WI38 (cell line): ENCODE measurements around the gene THOC1.
A peak's percentile ranks its signal among the peaks of the same experiment; 100 is the strongest.
"Not testable (repeated sequence)": the region's sequence is repeated elsewhere in the genome, so short reads cannot be mapped to it uniquely, and the experiment has no call there.

ENCODE experiments used
- H3K4me3 ChIP-seq: 2 replicates; pipeline ENCODE4 v1.5.1; 2011; ENCODE audit warnings: low read depth, mild to moderate bottlenecking, control low read depth, low read length
- TF ChIP-seq, protein P1 (sequence below): IDR thresholded peaks from 2 replicates; pipeline ENCODE4 v1.5.1; 2012; ENCODE audit warnings: low read depth, mild to moderate bottlenecking, control low read depth, low read length

THOC1 gene

DNA sequence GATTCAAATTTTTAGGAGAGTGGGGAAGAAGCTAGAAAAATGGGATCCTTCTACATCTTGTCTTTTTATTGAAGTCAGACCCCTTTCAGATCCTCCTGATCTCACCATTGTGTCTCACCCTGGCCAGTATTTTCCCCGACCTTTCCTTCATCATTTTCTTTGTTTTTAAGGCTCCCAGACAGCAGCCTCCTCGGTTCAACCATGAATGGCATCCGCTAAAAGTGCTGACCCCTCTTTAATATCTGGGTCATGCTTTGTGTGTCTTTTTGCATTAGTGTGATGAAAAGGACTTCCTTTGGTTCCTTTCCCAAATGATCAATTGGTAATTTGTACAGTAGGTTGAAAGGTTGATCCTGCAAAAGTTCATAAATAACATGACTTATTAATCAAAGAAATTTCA lies 26.7 kb upstream of the THOC1 start:
- H3K4me3 ChIP-seq: no peak overlapping the region
- TF ChIP-seq, protein P1, sequence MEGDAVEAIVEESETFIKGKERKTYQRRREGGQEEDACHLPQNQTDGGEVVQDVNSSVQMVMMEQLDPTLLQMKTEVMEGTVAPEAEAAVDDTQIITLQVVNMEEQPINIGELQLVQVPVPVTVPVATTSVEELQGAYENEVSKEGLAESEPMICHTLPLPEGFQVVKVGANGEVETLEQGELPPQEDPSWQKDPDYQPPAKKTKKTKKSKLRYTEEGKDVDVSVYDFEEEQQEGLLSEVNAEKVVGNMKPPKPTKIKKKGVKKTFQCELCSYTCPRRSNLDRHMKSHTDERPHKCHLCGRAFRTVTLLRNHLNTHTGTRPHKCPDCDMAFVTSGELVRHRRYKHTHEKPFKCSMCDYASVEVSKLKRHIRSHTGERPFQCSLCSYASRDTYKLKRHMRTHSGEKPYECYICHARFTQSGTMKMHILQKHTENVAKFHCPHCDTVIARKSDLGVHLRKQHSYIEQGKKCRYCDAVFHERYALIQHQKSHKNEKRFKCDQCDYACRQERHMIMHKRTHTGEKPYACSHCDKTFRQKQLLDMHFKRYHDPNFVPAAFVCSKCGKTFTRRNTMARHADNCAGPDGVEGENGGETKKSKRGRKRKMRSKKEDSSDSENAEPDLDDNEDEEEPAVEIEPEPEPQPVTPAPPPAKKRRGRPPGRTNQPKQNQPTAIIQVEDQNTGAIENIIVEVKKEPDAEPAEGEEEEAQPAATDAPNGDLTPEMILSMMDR: no peak

GRCh38 chr18:293536-293935 lies 25.7 kb upstream of the THOC1 start:
- TF ChIP-seq, protein P1: no peak
- H3K4me3 ChIP-seq: no peak overlapping the region

DNA sequence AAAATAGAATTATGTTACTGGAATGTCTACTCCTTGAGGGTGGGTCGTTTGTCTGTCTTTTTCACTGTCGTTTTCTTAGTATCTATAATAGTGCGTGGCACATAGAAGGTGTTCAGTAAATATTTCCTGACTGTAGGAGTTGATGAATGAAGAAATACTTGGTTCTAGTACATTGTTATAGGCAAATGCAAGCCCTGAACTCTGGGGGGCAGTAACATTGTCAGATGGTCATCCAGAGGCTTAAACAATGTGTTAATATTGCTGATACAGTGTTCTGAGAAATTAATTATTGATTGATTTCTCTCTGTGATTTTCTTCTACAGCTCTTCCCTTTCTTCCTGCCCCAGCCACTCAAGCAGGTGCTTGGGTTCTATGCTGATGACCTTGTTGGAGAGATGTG lies 24.4 kb upstream of the THOC1 start:
- no peak overlapping the region for H3K4me3 ChIP-seq
- TF ChIP-seq, protein P1: no peak

- not testable (repeated sequence) for H3K4me3 ChIP-seq
These were observed 22.1 kb upstream of the THOC1 start for GRCh38 chr18:289970-290369.

GRCh38 chr18:289026-289425 lies 21.2 kb upstream of the THOC1 start:
- TF ChIP-seq, protein P1: no peak
- no peak overlapping the region for H3K4me3 ChIP-seq

DNA sequence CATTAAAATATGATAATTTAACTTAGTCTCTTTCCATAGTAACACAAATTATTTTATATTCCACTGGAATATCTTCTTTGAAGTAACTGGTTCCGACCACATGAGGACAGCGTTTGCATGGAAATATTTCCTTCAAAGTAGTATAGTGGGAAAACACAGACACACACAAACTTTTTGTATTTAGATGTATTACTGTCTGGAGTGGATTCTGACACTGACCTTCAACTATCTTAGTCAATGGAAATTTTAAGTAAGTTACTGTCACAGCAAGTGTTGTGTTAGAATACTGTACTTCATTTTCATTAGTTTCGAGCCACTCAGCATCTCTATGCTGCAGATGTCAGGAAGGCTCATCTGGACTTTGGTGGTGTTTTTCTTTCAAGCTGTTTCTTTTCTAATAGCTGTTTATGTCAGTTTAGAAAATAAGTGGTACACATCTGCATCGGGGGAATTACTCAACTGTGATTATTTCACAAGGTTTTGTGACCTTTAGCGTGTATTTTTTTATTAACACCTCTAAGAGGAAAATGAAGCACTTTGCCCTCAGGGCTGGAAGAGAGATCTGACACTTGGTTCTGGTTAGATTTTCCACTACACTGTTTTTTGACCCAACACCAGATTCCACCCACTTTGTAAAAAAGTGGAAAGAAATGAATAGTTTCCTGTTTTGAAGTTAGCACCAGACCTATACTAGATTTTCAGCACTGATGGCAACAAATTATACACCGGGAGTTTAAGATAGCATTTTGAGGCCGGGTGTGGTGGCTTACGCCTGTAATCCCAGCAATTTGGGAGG lies 18.9 kb upstream of the THOC1 start:
- TF ChIP-seq, protein P1: peak; percentile 59; the same call in 1 of the 2 replicates
- H3K4me3 ChIP-seq: no peak overlapping the region

- TF ChIP-seq, protein P1: no peak
- no peak overlapping the region for H3K4me3 ChIP-seq
These were observed 18.0 kb upstream of the THOC1 start for GRCh38 chr18:285817-286216.

GRCh38 chr18:275486-275885 lies 7.6 kb upstream of the THOC1 start:
- TF ChIP-seq, protein P1: no peak
- no peak overlapping the region for H3K4me3 ChIP-seq
